HepG2 (cell line): ENCODE results near the gene ANXA2. TPM values are rescaled to one million over a fixed set of nuclear protein-coding genes. Genes with fewer than 3 reads are reported as not detected.

Experiments used
- ATAC-seq: fragments of 200-7000 bp; cut with Tn5 transposase; 3 replicates; pipeline ENCODE4 v1.9.1; 2020; ENCODE audit warnings: mild to moderate bottlenecking, moderate library complexity
- BruUV-seq: library from RNA; stranded (reverse); fragments of 400-500 nt; replicated peaks from 2 replicates; lab custom pipeline; 2021; lab: Mats Ljungman, UMichigan
- CTCF ChIA-PET: fragments of 300-600 bp; formaldehyde crosslinking; extraction: SDS; loops from one replicate; lab custom pipeline; 2021; ENCODE audit warnings: low total read pairs, inconsistent platforms, low intra/inter-chr PET ratio; lab: Yijun Ruan, JAX
- POLR2A ChIA-PET: fragments of 350-600 bp; sonication (Branson Sonifier 250); formaldehyde crosslinking; loops from one replicate; lab custom pipeline; 2020; ENCODE audit warnings: antibody characterized with exemption, inconsistent platforms; lab: Yijun Ruan, JAX
- DNase-seq: peaks from one replicate; pipeline ENCODE4 v3.0.0-alpha.2; 2015; ENCODE audit warnings: low spot score
- FAIRE-seq: peaks from 3 replicates; lab custom pipeline; 2011; peaks lifted over from hg19 to GRCh38; lab: Jason Lieb, UNC
- H2AFZ ChIP-seq: one replicate; pipeline ENCODE4 v1.6.1; 2011; ENCODE audit warnings: low read length, inconsistent platforms
- H3K27ac ChIP-seq: fragments of 300-600 bp; 3 replicates; pipeline ENCODE4 v1.8.0; 2011; ENCODE audit warnings: mixed run types, mild to moderate bottlenecking, mixed read lengths, low read length, inconsistent platforms; ENCODE audit not compliant: insufficient read depth; ENCODE audit errors: extremely low read length
- H3K27me3 ChIP-seq, 2 experiments: fragments of 200-600 bp in 1 of 2; 2 replicates in 1 of 2; 3 replicates in 1 of 2; pipeline versions ENCODE4 v1.6.0 to v1.8.0; 2011; ENCODE audit warnings: low read length in 2 of 2, mild to moderate bottlenecking in 2 of 2, moderate library complexity in 2 of 2, inconsistent platforms in 1 of 2; ENCODE audit not compliant: insufficient read depth in 2 of 2, control insufficient read depth in 1 of 2
- H3K36me3 ChIP-seq, 2 experiments: fragments of 200-600 bp in 1 of 2; replicated peaks in 1 of 2; 2 replicates in 1 of 2; 3 replicates in 1 of 2; pipeline versions ENCODE4 v1.5.1 to v1.8.0; 2011; ENCODE audit warnings: low read length in 2 of 2, inconsistent platforms in 1 of 2; ENCODE audit not compliant: insufficient read depth in 2 of 2, control insufficient read depth in 1 of 2
- H3K4me1 ChIP-seq: 2 replicates; pipeline ENCODE4 v1.5.1; 2012; ENCODE audit warnings: low read length, inconsistent platforms; ENCODE audit not compliant: insufficient read depth
- H3K4me2 ChIP-seq: 2 replicates; pipeline ENCODE4 v1.6.0; 2011; ENCODE audit warnings: low read depth, low read length, inconsistent platforms
- H3K4me3 ChIP-seq, 3 experiments: fragments of 200-600 bp in 1 of 3; sonication (generic), shearing (Covaris generic) in 1 of 3; replicated peaks in 1 of 3; 2 replicates each; pipeline ENCODE4 v1.5.1; 2011 to 2016; ENCODE audit warnings: low read length in 3 of 3, inconsistent platforms in 2 of 3, low read depth in 2 of 3, mild to moderate bottlenecking in 2 of 3, control low read depth in 1 of 3, mixed read lengths in 1 of 3; ENCODE audit not compliant: insufficient read depth in 1 of 3
- H3K79me2 ChIP-seq: one replicate; pipeline ENCODE4 v1.6.1; 2011; ENCODE audit warnings: low read length, inconsistent platforms; ENCODE audit not compliant: insufficient read depth
- H3K9ac ChIP-seq: 2 replicates; pipeline ENCODE4 v1.6.0; 2011; ENCODE audit warnings: mild to moderate bottlenecking, low read depth, low read length, inconsistent platforms; ENCODE audit not compliant: insufficient read depth
- H3K9me3 ChIP-seq: 2 replicates; pipeline ENCODE4 v1.5.1; 2012; ENCODE audit warnings: mild to moderate bottlenecking, low read length
- H4K20me1 ChIP-seq: 2 replicates; pipeline ENCODE4 v1.6.0; 2011; ENCODE audit warnings: inconsistent platforms, mild to moderate bottlenecking, low read length, moderate library complexity; ENCODE audit not compliant: insufficient read depth
- BRD4 ChIP-seq: sonication (generic); formaldehyde crosslinking; IDR thresholded peaks from 2 replicates; pipeline ENCODE4 v1.4.0; 2020; ENCODE audit warnings: missing genetic modification reagents
- EP300 ChIP-seq, 3 experiments: sonication (generic) in 1 of 3; formaldehyde crosslinking in 1 of 3; IDR thresholded peaks; 2 replicates each; pipeline versions ENCODE4 v1.5.1 to v1.6.1; 2011 to 2020; ENCODE audit warnings: low read depth in 2 of 3, low read length in 2 of 3, borderline replicate concordance in 1 of 3, improper control_type of control experiment in 1 of 3, mild to moderate bottlenecking in 1 of 3, missing genetic modification reagents in 1 of 3, moderate library complexity in 1 of 3
- FOSL1 ChIP-seq: sonication (generic); formaldehyde crosslinking; IDR thresholded peaks from 2 replicates; pipeline ENCODE4 v1.9.0; 2021; ENCODE audit warnings: missing genetic modification reagents, borderline replicate concordance
- HMG20B ChIP-seq: conservative IDR thresholded peaks from 2 replicates; pipeline ENCODE4 v1.6.1; 2016; ENCODE audit warnings: missing genetic modification reagents, missing compliant biosample characterization
- KMT2A ChIP-seq: sonication (generic); formaldehyde crosslinking; IDR thresholded peaks from 2 replicates; pipeline ENCODE4 v1.4.0; 2020; ENCODE audit warnings: missing genetic modification reagents
- SETDB1 ChIP-seq: sonication (generic); formaldehyde crosslinking; IDR thresholded peaks from 2 replicates; pipeline ENCODE4 v1.5.1; 2020; ENCODE audit warnings: missing genetic modification reagents, mild to moderate bottlenecking, borderline replicate concordance
- XBP1 ChIP-seq: sonication (generic); formaldehyde crosslinking; IDR thresholded peaks from 2 replicates; pipeline ENCODE4 v1.5.0; 2020; ENCODE audit warnings: missing genetic modification reagents
- ZBTB38 ChIP-seq: sonication (generic); formaldehyde crosslinking; IDR thresholded peaks from 2 replicates; pipeline ENCODE4 v1.5.1; 2020; ENCODE audit warnings: mild to moderate bottlenecking, missing genetic modification reagents
- ZNF256 ChIP-seq: sonication (generic); formaldehyde crosslinking; conservative IDR thresholded peaks from 2 replicates; pipeline ENCODE4 v1.4.0; 2020; ENCODE audit warnings: missing genetic modification reagents
- ZNF333 ChIP-seq: sonication (generic); formaldehyde crosslinking; IDR thresholded peaks from 2 replicates; pipeline ENCODE4 v1.4.0; 2020; ENCODE audit warnings: mild to moderate bottlenecking, missing genetic modification reagents, borderline replicate concordance
- ZNF614 ChIP-seq: IDR thresholded peaks from 2 replicates; pipeline ENCODE4 v1.6.1; 2018; ENCODE audit warnings: missing biosample characterization, missing genetic modification reagents, inconsistent platforms, borderline replicate concordance
- ZNF619 ChIP-seq: sonication (generic); formaldehyde crosslinking; IDR thresholded peaks from 2 replicates; pipeline ENCODE4 v1.4.0; 2020; ENCODE audit warnings: mild to moderate bottlenecking, missing genetic modification reagents
- ZNF773 ChIP-seq: sonication (generic); formaldehyde crosslinking; IDR thresholded peaks from 2 replicates; pipeline ENCODE4 v1.4.0; 2020; ENCODE audit warnings: missing genetic modification reagents, borderline replicate concordance
- ZNF776 ChIP-seq: sonication (generic); formaldehyde crosslinking; IDR thresholded peaks from 2 replicates; pipeline ENCODE4 v1.4.0; 2020; ENCODE audit warnings: mild to moderate bottlenecking, missing genetic modification reagents
- ZNF777 ChIP-seq: sonication (generic); formaldehyde crosslinking; IDR thresholded peaks from 2 replicates; pipeline ENCODE4 v1.4.0; 2020; ENCODE audit warnings: missing genetic modification reagents
- ZSCAN29 ChIP-seq: sonication (generic); formaldehyde crosslinking; conservative IDR thresholded peaks from 2 replicates; pipeline ENCODE4 v1.4.0; 2020; ENCODE audit warnings: mild to moderate bottlenecking, missing genetic modification reagents
- WGBS: methylation state at CpG from one replicate; pipeline ENCODE4 v1.1.6; 2017; ENCODE audit warnings: low lambda C conversion rate; 5-methylcytosine and 5-hydroxymethylcytosine counted together
- in situ Hi-C: cut with HindIII; loops from 2 replicates; pipeline ENCODE4 v1.10.0; 2017; ENCODE audit warnings: low pct_unique_long_range_greater_than_20kb; ENCODE audit not compliant: extremely low pct_ligation_motif_present
- intact Hi-C: fragments of 100-400 bp; cut with micrococcal nuclease; formaldehyde crosslinking; loops from one replicate; pipeline ENCODE4 v1.10.0; 2022; ENCODE audit not compliant: unreplicated experiment
- polyA plus RNA-seq, 8 experiments: library from polyadenylated mRNA; depleted of rRNA in 3 of 8; stranded (reverse) in 7 of 8; unstranded in 1 of 8; fragments of >200 nt; fragmentation: Illumina TruSeq in 4 of 8; extraction: Trizol in 4 of 8; gene quantifications; 2 replicates each; pipeline versions ENCODE4 v1.2.1 to v1.2.3, GENCODE V29; 2011 to 2016; ENCODE audit warnings: low read depth in 4 of 8, missing spikeins in 1 of 8, mixed read lengths in 1 of 8; ENCODE audit not compliant: insufficient read depth in 1 of 8
- total RNA-seq, 5 experiments: library from RNA; depleted of rRNA; stranded (reverse); fragments of >200 nt; fragmentation: Illumina TruSeq; extraction: Trizol; gene quantifications; 2 replicates each; pipeline ENCODE4 v1.2.3, GENCODE V29; 2016; ENCODE audit warnings: low read depth in 1 of 5
- TF ChIP-seq, protein P1 (sequence below): conservative IDR thresholded peaks from 2 replicates; pipeline ENCODE4 v1.6.1; 2018; ENCODE audit warnings: missing genetic modification reagents

Gene ANXA2
- total and polyA plus RNA-seq, 2 of the 13 experiments (the other 11 are each of a cell fraction or from before 2014, with no cell fraction given): 196 to 613 TPM

DNA sequence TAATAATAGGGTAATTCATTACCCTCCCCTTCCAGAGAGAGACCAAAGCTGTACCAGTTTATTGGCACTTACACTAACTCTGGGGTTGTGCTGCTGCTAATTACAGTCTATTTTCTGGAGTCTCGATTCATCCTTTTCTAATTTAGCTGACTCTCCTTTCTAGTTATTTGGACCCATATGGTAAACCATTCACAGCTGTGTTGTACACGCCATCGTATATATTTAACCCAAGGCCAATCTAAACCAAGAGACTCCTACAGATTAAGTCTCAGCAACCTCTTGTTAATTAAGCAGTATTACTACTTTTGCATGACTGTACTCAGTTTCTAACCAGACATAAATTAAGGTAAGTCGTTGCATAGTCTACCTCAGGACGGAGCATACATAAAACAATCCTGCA lies 22.5 kb downstream of the ANXA2 start:
- no peak for DNase-seq
- Histone ChIP-seq H3K27ac (peak overlapping the region; percentile 93), H3K79me2 (peaks cover 37% of the 10 kb centered on the region), H3K4me1 (peaks cover 95% of the 10 kb centered on the region), H4K20me1 (no peaks in the 10 kb centered on the region), H3K9ac (peak overlapping the region; percentile 66), H2AFZ (no peak overlapping the region), H3K4me3 (peak overlapping the region in 1 of 3 experiments; percentile 3; a peak in 1 of 6 replicates), H3K4me2 (peak overlapping the region; percentile 44; the same call in 1 of the 2 replicates), H3K9me3 (no peaks in the 10 kb centered on the region), H3K27me3 (no peaks in the 10 kb centered on the region), H3K36me3 (peaks cover 3 to 41% of the 10 kb centered on the region in 2 experiments; a peak in 4 of 5 replicates)
- in situ Hi-C loops: no loop called here
- ChIA-PET CTCF (no interaction called here), POLR2A (interaction anchor here (1.3 to 5.2 kb wide), 9 partner anchors 10 to 104 kb away, joined by 4 to 117 read pairs (median 10); partner anchors contain the start of gene ICE2)
- BruUV-seq: no TSS peak
- WGBS: 91% methylated on average over 5 of the region's 5 CpGs
- ATAC-seq: no peak
- TF ChIP-seq ZSCAN29 (CRISPR knock-in tag): no peak
- TF ChIP-seq EP300 (IDR thresholded peaks at IDR 0.05; ENCODE audit: low read depth in 2 of 2, low read length in 2 of 2): no peak
- TF ChIP-seq EP300 (CRISPR knock-in tag; IDR thresholded peaks at IDR 0.05; ENCODE audit: borderline replicate concordance): no peak
- TF ChIP-seq SETDB1 (CRISPR knock-in tag): no peak
- TF ChIP-seq ZNF333: no peak
- no peak for TF ChIP-seq ZNF619 (CRISPR knock-in tag)
- no peak for TF ChIP-seq ZNF614 (CRISPR knock-in tag)
- no peak for TF ChIP-seq ZNF773 (CRISPR knock-in tag)
- no peak for TF ChIP-seq ZNF256
- TF ChIP-seq BRD4 (CRISPR knock-in tag): no peak
- no peak for TF ChIP-seq ZBTB38 (CRISPR knock-in tag)
- TF ChIP-seq KMT2A (CRISPR knock-in tag): no peak
- TF ChIP-seq ZNF776 (CRISPR knock-in tag): no peak
- TF ChIP-seq XBP1: no peak
- no peak for TF ChIP-seq HMG20B (CRISPR knock-in tag)
- TF ChIP-seq, protein P1, sequence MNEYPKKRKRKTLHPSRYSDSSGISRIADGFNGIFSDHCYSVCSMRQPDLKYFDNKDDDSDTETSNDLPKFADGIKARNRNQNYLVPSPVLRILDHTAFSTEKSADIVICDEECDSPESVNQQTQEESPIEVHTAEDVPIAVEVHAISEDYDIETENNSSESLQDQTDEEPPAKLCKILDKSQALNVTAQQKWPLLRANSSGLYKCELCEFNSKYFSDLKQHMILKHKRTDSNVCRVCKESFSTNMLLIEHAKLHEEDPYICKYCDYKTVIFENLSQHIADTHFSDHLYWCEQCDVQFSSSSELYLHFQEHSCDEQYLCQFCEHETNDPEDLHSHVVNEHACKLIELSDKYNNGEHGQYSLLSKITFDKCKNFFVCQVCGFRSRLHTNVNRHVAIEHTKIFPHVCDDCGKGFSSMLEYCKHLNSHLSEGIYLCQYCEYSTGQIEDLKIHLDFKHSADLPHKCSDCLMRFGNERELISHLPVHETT (CRISPR knock-in tag): no peak
- no peak for TF ChIP-seq ZNF777 (CRISPR knock-in tag)
- no peak for TF ChIP-seq FOSL1
- no peak for FAIRE-seq
- intact Hi-C loops: no loop called here
